Measurements from ENCODE around the gene ACP6.

DNA sequence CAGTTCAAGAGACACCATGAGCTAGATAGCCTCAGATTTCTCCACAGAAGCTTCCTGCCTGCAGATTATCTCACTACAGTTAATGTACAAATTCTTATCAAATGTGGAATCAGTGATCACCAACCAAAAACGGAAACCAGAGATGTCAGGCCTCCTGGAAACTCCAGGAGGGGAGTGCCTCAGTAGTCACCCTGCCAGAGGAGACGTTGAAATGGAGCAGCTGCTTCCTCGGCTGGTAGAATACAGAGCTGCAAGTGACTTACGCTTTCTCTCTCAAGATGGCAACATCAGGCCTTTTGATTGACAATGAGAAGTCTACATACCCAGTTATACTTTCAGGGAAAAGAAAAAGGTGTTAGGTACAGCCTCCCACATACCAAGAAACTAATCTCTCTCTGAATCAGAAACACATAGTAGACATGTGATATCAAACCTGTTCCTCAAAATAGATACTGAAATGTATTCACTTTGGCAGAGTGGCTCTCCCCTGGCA, 52.2 kb downstream of the ACP6 start:
- no peak for TF ChIP-seq POLR2A (IDR thresholded peaks at IDR 0.05)
- TF ChIP-seq, protein P1, sequence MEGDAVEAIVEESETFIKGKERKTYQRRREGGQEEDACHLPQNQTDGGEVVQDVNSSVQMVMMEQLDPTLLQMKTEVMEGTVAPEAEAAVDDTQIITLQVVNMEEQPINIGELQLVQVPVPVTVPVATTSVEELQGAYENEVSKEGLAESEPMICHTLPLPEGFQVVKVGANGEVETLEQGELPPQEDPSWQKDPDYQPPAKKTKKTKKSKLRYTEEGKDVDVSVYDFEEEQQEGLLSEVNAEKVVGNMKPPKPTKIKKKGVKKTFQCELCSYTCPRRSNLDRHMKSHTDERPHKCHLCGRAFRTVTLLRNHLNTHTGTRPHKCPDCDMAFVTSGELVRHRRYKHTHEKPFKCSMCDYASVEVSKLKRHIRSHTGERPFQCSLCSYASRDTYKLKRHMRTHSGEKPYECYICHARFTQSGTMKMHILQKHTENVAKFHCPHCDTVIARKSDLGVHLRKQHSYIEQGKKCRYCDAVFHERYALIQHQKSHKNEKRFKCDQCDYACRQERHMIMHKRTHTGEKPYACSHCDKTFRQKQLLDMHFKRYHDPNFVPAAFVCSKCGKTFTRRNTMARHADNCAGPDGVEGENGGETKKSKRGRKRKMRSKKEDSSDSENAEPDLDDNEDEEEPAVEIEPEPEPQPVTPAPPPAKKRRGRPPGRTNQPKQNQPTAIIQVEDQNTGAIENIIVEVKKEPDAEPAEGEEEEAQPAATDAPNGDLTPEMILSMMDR (IDR thresholded peaks at IDR 0.05): no peak
